GM19395 (cell line): ENCODE results near the gene RASGRF2.

Source experiments
- ATAC-seq: cut with Tn5 transposase; IDR thresholded peaks from one replicate; pipeline ENCODE4 v1.9.1; 2021; ENCODE audit warnings: mild to moderate bottlenecking, moderate library complexity; ENCODE audit not compliant: unreplicated experiment

RASGRF2 gene

DNA sequence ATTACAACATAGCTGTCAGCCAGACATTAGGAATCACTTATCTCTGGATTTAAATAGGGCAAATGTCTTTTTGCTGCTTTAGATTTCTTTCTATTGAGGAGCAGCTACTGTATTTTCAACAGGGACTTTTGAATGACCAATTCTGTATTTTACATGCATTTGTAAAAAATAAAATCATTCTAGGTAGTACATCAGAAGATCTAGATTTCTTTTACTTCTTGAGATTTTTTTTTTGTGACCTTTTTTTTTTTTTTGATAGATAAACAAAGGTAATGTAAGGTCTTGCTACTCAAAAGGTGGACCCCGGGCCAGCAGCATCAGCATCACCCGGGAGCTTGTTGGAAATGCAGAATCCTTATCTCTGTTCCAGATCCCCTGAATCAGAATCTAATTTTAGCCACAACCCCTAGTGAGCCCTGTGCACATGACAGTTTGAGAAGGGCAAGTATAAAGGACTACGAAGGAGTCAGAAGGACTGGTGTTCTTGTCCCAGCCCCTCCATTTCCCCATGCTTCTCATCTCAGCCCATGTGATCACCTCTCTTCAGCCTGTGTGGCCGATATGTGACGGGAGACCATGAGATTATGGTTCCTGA, 235.3 kb downstream of the RASGRF2 start:
- ATAC-seq = no peak

- ATAC-seq = no peak
Measured at GRCh38 chr5:81202655-81203054, 242.5 kb downstream of the RASGRF2 start.

GRCh38 chr5:81203729-81204128, 243.6 kb downstream of the RASGRF2 start:
- no peak for ATAC-seq

- ATAC-seq = no peak
Measured at GRCh38 chr5:81204205-81204604, 244.0 kb downstream of the RASGRF2 start.

- ATAC-seq = no peak
Measured at GRCh38 chr5:81205058-81205457, 244.9 kb downstream of the RASGRF2 start.

GRCh38 chr5:81207009-81207408, 246.8 kb downstream of the RASGRF2 start:
- ATAC-seq = no peak

DNA sequence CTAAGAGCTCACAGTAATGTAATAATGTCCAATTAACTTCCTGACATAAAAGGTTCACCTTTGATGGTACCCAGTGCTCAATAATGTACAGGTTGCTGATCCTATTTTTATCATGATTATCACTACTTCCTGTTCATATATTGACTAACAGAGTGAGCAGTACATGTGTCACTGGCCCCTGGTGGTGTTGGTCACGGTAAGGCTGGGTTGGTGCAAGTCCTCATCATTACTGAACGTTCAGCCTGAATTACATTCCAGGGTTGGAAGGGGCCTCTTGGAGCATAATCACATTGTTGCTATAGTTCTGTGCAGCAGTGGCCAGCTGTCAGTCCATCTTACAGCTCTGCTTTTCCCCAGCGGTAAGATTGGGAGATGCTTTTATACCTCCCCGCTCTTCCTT, 248.7 kb downstream of the RASGRF2 start:
- ATAC-seq = no peak

DNA sequence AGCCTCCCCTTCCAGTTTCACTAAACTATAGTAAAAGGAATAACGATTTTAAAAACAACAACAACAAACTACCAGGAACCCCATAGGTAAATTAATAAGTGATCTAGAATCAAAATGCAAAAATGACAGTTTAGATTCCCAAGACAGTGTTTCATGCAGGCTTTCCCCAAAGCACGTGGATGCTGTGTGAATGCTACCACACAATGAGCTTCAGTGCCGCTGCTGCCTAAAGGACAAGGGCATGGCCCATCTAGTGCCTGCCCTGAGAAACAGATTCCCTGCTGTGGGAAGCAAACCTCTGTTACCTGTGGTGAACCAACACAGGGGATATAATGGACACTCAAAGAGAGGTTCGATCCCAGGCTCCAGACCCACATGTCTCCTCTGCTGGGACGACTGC, 249.2 kb downstream of the RASGRF2 start:
- no peak for ATAC-seq

- ATAC-seq = no peak
Measured at GRCh38 chr5:81209869-81210493, 249.8 kb downstream of the RASGRF2 start.

GRCh38 chr5:81212211-81212751, 252.1 kb downstream of the RASGRF2 start:
- no peak for ATAC-seq

GRCh38 chr5:81213070-81213469, 252.9 kb downstream of the RASGRF2 start:
- ATAC-seq = no peak

DNA sequence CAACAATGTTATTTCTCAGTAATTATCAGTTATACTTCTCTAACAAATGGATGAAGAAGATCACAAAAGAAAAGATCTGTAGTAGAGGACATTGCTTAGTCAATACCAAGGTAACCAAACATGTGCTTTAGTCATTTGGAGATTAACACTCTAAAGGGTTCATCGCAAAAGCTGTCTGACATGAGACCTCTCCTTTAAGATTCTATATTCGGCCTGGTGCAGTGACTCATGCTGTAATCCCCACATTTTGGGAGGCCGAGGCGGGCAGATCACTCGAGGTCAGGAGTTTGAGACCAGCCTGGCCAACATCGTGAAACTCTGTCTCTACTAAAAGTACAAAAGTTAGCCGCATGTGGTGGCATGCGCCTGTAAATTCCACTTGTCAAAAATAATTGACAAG, 254.7 kb downstream of the RASGRF2 start:
- ATAC-seq = no peak

GRCh38 chr5:81216152-81216551, 256.0 kb downstream of the RASGRF2 start:
- no peak for ATAC-seq

- ATAC-seq = no peak
Measured at GRCh38 chr5:81219389-81219788, 259.2 kb downstream of the RASGRF2 start.

GRCh38 chr5:81222285-81222684, 262.1 kb downstream of the RASGRF2 start:
- ATAC-seq = no peak

DNA sequence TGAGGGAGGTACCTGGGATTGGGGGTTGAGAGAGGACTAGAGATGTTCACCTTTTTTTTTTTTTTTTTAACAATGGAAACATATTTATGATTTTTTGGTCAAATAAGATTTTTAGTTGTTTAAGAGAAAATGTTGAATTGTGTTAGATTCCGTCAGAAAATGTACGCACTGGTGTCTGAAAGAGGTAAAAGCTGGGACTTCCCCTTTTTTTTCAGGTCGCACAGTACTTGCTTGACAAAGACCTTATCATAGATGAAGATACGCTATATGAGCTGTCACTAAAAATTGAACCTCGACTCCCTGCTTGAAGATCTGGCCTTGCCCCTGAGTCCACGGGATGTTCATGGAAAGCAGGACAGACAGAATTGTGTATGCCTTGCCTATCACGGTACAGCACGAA, 265.3 kb downstream of the RASGRF2 start:
- no peak for ATAC-seq

DNA sequence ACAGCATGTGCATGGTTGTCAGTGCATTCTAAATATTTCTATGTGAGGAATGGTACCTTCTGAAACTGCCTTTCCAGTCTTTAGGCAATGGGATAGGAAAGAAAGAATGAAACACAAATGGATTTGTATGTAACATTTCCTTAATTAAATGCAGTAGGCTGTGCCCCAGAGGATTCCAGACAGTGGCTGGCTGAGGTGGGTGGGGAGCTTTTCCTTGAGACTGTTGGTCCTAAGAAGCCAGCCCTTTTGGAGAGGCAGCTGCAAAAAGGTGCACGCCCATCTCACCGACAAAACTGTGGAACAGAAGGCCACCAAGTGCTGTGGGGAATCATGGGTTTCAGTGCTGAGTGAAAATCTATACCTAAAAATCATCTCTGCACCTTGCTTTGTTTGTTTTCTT, 266.1 kb downstream of the RASGRF2 start:
- no peak for ATAC-seq

DNA sequence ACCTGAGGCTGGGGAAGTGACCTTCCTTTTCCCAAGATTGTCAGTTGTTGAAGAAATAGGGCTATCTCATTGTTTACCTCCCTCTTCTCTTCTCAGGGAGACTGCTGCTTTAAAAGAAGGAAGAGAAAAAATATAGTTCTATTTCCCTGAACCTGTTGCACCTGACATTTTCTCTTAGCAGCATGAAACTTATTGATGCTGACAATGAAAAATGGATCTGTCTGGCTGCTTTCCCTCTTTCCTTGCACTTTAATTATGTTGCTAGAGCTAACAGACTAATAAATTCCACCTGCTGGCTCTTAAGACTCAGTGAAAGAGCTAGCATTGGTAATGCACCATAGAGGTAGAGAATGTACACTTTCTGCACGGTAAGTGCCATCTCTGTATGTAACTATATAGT, 266.8 kb downstream of the RASGRF2 start:
- ATAC-seq = no peak

DNA sequence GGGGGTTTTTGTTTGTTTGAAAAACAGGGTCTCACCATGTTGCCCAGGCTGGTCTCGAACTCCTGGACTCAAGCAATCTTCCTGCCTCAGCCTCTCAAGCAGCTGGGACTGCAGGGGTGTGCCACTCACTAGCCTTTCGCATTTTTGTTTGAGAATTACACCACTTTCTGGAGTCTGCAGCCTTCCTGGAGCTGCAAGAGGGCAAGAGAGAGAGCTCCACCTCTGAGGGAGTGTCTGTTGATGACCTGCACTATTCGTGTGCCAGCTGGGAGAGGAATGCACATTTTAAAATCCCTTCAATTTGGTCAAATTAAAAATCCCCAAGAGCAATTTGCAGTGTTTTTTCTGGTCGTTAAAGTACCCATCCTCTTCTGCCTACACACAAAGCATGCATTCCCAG, 267.9 kb downstream of the RASGRF2 start:
- ATAC-seq = no peak

- ATAC-seq = no peak
Measured at GRCh38 chr5:81230416-81230815, 270.3 kb downstream of the RASGRF2 start.

DNA sequence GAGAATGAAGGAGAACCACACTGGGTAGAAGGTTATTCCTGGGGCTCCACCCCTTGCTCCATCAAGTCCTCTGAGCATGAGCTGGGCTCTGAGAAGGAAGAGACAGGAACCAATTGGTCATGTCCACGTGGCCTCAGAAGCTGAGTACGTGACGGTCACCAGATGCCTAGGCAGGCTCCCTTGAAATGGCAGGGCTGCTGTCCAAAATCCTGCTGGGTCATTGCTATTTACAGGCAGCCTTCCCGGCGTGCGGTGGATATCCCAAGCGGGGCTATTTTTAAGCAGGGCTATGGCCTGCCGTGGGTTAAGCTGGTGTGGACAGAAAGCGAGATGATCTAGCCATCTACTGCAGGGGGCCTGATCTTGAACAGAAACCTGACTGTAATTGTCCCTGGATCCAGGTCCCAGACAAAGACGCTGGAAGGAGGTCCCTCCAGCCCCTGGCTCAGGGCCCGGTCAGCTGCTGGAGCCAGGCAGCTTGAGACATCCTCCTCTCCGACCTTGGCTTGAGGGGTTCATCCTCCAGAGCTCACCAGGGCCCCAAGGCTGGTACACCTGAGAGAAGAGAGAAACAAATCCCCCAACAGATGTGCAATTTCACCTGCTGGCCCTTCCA, 272.4 kb downstream of the RASGRF2 start:
- no peak for ATAC-seq

GRCh38 chr5:81233080-81233634, 273.0 kb downstream of the RASGRF2 start, which contains the start of gene CKMT2:
Gene CKMT2 (plus strand): TSS chr5:81233322. CDS start chr5:81251133, 17,811 bp downstream.
- ATAC-seq = no peak
